Head of caudate nucleus (tissue), 42 donors: ENCODE results near the gene TTC33.

ENCODE experiments used
- DNase-seq, 42 donors: peaks; one replicate each; pipeline versions ENCODE4 v3.0.0 to v3.0.0-alpha.2; 2020 to 2021; ENCODE audit warnings: mixed read lengths in 7 of 42
- intact Hi-C: fragments of 100-400 bp; cut with DNase I; formaldehyde crosslinking; loops from one replicate; pipeline ENCODE4 v1.15.0; 2022

TTC33 gene

DNA sequence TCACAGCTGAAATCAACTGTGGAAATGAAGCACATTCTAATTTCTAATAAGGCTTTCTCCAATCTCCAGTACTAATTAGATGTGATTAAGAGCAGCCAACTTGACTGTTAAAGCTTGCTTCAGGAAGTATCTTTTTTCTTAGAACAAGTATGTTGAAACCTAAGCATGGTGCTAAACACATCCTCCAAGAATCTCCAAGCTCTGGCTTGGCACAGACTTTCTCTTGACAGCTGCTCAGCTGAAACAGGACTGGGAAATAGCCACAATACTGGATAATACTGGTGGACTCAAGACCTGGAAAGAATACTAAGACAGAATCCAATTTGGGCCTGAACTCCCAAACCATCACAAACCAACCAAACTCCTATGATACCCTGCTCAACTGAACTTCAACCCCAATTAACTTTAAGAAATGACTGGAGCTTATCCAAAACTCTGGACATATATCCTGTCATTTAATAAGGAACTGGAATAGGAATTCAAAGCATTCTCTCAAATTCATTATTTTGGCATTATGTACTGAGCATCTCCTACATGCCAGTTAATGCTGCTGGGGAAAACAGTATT lies 26.2 kb upstream of the TTC33 start:
- intact Hi-C loops, result no loop called here
- DNase-seq, result no peak

DNA sequence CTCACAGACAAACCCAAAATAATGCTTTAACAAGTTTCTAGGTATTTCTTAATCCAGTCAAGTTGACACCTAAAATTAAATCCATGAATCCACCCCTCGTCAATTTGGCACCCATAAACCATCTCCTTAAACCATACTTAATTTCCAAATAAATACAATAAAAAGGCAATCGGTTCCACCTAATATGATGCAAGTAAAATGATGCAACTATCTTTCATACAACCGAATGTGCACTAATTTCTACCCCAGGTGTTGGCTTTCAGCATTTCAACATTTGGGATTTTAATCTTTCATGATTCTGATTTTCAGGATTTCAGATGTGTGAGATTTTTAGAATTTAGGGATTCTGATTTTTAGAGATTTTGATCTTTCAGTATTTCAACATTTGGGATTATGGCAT lies 25.1 kb upstream of the TTC33 start:
- intact Hi-C loops, result no loop called here
- DNase-seq, result no peak

- intact Hi-C loops, result no loop called here
- no peak for DNase-seq
These were observed 24.4 kb upstream of the TTC33 start for GRCh38 chr5:40780199-40780598.

DNA sequence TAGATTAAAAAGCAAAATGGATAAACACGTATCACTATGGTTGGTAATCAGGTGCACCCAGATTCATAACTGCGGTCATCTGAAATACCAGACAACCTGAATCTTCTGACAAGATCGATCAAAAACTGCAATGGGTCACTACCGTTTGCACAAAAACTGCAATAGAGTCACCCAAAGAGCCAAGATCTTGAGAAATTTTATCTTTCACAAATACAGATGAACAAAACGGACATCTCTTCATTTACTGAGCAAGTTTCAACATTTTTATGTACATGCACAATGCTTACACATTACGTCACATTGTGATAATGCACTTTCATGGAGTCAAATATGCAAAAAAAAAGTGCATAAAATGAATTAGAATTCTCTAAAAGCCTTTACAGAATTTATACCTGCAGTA lies 23.8 kb upstream of the TTC33 start:
- DNase-seq, result no peak

DNA sequence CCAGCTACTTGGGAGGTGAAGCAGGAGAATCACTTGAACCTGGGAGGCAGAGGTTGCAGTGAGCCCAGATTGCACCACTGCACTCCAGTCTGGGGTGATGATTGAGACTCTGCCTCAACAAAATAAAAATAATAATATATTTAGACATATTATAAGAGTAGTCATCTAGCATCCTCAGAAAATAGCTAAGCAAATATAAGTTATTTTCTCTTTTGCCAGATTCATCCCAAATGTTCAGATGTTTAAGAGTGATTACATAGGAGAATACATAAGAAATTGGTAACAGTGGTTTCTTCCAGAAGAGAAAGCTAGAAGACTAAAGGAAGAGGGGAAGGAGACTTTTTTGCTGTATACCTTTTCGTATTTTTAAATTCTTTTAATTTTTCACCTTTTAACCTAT lies 22.4 kb upstream of the TTC33 start:
- no peak for DNase-seq
- intact Hi-C loops, result no loop called here

More for the DNA sequence above, 23.8 kb upstream of the TTC33 start:
- intact Hi-C loops, result no loop called here

DNA sequence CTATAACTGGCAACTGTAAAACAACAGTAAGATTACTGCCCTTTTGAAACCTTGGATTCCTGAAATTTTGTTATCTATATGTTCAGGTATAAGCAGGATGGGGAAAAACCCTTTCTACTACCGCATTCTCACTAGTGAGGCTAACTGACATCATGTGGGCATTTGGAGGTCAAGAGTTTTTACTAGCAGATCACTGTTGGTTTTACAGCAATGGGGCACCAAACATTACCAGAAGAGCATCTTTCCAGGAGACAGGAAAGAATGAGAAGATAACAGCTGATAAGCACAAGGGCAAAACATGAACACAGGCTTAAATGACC lies 20.9 kb upstream of the TTC33 start:
- no peak for DNase-seq
- intact Hi-C loops, result no loop called here

DNA sequence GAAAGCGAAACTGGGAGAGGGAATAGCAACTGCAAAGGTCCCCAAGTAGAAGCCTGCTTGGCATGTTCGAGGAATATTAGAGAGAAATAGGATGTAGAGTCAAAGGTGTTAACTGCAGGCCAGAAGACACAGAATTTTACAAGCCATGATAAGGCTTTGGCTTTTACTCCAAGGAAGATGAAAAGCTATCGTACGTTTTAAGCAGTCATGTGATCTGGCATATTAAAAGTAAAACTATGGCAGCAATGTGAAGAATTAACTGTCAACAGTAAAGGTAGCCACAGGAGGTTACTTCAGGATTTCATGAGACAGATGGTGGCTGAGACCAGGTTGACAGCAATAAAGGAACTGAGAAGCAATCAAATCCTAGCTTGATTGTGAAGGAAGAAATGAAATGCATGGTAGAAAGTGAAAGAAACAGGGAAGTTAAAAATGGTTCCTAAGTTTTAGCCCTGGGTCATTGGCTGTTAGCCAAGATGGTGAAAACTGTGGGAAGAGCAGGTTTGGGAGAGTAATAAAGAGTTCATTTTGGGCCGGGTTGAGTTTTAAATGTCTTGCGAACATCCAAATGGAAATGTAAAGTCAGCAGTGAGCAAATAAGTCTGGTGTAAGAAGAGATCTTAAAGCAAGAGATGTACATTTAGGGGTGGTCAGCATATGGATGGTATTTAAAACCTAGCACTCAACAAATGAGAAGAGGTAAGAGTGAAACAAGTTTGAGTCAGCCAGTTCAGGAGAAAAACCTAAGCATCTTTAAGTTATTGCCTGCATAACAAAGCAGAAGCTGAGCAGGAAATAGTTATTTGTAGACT lies 20.3 kb upstream of the TTC33 start:
- no peak for DNase-seq
- intact Hi-C loops, result no loop called here

DNA sequence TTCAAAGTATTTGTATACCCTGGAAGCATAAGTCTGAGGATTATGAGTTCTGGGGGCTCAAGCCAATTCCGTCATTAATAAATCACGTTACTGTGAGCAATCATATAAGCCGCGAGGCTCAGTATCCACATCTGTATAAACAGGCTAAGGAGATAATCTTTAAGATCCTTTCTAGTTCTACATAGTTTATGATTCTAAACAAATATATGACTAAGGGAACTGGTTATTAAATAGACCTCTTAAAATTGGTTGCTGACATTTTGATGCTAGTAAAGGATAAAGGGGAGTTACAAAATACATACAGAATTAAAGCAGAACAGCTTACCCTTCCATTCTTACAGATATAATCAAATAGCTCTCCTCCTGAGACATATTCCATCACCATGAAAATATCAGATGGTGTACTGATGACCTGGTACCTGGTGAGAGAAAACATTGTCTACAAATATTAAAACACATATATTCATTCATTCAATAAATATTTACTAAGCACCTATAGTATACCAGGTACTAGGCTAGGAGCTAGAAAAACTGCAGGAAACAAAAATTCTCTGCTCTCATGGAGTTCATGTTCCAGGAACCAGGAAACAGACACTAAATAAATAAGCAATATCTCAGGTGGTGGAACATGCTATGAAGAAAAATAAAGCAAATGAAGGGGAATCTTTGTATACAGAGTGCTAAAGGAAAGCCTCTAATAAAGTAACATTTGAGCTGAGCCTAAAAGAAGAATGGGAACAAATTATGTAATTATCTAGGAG lies 19.5 kb upstream of the TTC33 start:
- intact Hi-C loops, result no loop called here
- no peak for DNase-seq

DNA sequence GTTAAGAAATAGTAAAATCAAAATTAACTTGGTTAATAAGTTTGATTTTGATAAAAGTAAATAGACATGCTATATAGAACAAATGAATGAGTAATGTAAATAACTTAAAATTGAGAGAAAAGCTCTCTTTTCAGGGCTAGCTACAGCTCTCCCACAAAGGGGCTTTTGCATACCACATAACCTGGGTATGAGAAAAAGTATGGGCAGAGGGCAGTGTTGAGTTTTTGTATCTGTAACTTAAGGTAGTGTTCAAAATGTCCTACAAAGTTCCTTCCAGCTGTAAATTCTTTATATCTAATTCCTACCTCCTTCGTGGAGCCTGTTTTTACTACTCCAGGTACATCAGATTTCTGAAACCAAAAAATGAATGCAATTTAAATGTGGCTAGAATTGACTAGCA lies 18.9 kb upstream of the TTC33 start:
- no peak for DNase-seq
- intact Hi-C loops, result no loop called here

- intact Hi-C loops, result no loop called here
- no peak for DNase-seq
These were observed 15.0 kb upstream of the TTC33 start for GRCh38 chr5:40770764-40771163.

- intact Hi-C loops, result no loop called here
- no peak for DNase-seq
These were observed 6.9 kb upstream of the TTC33 start for GRCh38 chr5:40762705-40763104.

GRCh38 chr5:40757400-40757799 lies 1.6 kb upstream of the TTC33 start:
- DNase-seq, result no peak
- intact Hi-C loops, result no loop called here

DNA sequence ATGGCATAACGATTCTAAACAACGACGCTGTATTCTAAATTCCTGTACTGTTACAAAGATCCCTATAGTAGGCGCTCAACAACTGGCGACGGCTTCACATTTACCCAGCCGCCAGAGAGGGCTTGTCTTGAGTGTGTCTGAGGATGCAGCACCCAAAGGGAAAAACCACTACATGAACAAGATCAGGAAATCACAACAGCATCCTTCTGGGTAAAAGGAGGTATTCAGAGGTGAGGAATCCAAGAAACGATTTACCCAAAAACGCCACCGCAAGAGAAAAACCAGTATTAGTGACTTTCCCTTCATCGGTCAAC lies 711 bp downstream of the TTC33 start:
- intact Hi-C loops, result no loop called here
- peak; percentile 48 to 92 (median 78) for DNase-seq

DNA sequence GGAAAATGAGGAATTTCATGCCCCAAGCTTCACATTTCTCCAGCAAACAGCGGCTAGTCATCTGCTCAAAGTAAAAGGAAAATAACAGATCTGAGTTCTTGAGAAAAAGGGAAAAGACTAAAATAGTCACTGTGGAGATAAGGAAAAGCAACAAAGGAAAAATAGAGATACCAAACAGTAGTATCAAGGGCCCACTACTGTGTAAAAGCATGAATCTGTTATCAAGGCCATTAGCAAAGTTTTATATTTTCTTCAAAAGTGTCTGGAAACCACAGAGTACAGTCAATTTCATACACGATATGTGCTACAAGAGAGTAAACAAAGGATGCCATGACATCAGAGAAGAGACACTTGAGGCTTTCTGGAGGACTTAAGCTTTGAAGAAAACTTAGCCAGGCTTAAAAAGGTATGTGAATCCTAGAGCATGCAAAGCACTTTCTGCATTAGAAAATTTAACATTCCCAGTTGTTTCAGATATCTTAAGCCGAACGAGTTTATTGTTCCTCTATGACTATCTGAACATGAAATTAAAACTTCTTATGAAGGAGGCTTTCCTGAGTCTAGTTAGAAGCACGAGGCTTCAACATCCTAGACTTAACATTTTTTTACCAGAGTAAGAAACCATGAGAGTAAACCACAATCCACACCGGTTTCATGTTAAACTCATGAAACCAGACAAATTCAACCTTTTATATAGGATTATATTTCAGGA lies 1.2 kb downstream of the TTC33 start:
- no peak for DNase-seq
- intact Hi-C loops, result no loop called here

DNA sequence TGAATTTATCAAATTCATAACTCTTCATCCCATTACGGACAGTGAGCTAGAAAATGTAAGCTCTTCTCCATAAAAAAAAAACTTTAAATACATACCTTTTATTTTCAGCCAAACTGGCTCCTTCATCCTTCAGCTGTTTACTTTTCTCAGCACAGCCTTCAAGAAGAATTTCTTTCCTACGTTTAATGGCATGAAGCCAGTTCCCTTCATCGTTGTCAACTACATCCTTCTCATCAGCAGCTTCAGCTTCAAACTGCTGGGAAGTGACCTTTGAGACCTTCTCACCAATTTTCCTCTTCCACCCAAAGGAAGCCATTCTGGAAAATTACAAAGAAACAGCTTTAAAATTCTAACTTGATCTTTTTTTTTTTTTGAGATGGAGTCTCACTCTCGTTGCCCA lies 9.1 kb downstream of the TTC33 start:
- intact Hi-C loops, result no loop called here
- DNase-seq, result no peak

GRCh38 chr5:40743771-40744170 lies 12.0 kb downstream of the TTC33 start:
- DNase-seq, result no peak
- intact Hi-C loops, result no loop called here

GRCh38 chr5:40738502-40738901 lies 17.3 kb downstream of the TTC33 start:
- DNase-seq, result no peak
- intact Hi-C loops, result loop anchor here (5.0 kb wide), 1 partner anchor 791 kb away; no protein-coding TSS in a partner anchor

DNA sequence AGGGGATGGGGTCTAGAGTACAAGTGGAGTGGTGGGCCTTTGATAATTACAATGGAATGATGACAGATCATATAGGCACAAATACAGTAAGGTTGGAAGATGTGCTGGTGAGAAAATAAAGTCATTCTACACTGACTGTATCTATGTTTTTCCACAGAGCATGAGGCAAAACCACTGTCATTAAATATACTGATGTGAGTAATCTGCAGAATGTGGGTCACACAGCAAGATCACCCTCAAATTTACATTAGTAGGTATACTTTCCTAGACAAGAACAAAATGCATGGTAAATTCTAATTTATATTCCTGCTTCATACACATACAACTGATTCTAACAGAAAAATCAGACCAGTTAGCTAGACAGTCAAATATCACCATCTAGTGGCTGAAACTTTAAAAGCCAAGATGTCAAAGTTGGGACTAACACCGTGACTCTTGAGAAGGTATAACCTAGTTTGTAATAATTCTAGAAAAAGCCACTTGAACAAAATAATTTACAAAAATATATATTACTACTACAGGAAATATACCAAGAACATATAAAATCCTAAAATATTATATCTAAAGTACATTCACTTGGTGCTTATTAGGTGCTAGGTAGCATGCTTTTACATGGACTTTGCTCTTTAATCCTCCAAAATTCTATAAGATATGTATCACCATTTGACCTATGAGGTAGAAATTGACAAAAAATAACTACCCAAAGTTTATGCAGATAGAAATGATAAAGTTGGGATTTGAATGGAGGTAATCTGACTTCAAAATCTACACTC lies 19.5 kb downstream of the TTC33 start:
- DNase-seq, result peak in 2 of 42 donors; percentile 23 to 71
- intact Hi-C loops, result loop anchor here (5.0 kb wide), 1 partner anchor 789 kb away; no protein-coding TSS in a partner anchor

- no peak for DNase-seq
- intact Hi-C loops, result loop anchor here (5.0 kb wide), 1 partner anchor 788 kb away; no protein-coding TSS in a partner anchor
These were observed 20.2 kb downstream of the TTC33 start for GRCh38 chr5:40735609-40736008.
